NCI-H2029 treated with DMSO at 0.1 percent for 48 hours (cell line): ENCODE results near the gene ACKR3.

ENCODE experiments used
- DNase-seq: peaks from one replicate; lab custom pipeline; 2025; lab: John Stamatoyannopoulos, UW

ACKR3 gene

DNA sequence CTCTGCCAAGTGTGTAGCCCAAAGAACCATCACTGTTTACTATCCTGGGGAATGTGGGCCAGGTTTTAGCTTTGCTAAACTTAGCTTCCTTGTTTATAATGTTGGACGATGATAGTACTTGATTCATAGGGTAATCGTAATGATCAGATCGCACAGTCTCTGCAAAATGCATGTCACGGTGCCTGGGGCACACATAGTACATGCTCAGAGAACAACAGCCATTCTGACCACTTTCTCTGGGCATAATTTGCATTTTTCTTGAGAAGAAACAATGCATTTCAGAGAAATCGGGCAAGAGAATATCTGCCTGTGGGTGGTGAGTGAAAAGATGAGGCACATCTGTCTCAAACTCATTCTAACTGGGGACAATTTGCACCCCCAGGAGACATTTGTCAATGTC is 16.3 kb downstream of the ACKR3 start:
- no peak for DNase-seq

DNA sequence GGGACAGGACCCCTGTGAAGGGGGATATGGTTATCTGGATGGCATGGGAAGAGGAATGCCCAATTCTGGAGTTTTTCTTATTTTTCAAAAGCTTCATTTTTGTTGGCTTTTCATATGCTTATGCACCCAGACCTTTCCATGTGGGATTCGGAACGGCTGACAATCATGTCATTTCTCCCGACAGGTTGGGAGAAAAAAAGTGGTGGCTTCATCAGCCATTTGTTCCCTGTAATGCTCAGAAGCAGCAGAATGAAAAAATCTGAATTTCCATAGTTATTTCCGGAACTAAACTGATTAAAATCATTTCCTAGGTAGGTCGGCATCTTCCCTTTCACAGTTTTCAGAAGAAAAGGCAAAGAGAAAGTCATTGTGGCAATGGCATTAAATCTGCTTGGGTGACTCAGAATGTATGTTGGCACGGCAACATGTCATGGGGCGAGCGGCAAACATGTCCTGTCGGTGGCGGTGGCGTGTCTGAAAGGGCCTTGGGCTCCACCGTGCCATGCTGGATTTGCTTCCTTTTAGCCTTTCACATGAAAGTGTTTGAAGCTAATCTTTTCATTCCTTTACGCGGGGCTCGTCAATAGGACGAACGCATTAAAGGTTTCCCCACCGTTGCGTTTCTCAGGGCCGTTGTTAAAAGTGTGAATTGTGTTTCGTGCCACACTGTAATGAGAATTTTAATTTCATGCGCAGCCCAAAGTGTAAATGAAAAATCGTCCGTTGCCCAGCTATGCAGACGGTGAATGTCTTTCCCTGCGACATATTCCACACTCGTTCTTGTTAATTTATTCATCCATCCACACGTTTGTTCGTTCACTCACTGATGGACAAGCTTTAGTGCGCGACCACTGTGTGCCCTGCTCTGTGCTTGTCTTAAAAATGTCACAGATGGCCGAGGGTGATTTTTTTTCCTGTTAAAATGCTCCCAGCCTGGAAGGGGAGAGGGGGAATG is 18.5 kb downstream of the ACKR3 start:
- no peak for DNase-seq

DNA sequence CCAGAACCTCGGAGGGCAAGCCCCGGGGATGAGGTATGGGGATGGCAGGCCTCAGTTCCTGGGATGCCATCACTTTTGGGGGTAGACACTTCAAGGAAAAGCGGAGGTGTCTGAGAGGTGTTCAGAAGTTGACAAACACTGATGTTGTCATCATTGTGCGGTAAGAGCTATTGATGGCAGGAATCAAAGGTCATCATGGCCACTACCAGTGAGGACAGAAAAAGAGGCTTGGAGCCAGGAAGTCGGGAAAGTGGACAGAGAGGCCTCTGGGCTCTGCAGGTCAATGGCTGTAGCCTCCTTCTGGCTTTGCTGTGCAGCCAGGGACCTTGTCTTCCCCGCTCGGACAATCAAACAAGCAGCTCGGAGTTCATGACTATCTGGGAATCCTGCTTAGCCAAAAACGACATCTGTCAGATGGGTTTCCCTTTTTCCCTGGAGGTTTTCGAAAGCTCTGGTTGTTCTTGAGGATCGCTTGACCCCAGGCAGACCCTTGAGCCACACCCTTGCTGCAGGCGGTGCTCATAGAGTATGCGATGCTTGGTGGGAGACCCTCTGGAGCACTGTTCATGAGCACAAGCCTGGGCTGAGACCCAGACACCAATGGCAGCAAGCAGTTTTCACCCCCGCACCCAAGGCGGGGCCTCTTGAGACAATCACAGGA is 19.4 kb downstream of the ACKR3 start:
- DNase-seq = no peak

DNA sequence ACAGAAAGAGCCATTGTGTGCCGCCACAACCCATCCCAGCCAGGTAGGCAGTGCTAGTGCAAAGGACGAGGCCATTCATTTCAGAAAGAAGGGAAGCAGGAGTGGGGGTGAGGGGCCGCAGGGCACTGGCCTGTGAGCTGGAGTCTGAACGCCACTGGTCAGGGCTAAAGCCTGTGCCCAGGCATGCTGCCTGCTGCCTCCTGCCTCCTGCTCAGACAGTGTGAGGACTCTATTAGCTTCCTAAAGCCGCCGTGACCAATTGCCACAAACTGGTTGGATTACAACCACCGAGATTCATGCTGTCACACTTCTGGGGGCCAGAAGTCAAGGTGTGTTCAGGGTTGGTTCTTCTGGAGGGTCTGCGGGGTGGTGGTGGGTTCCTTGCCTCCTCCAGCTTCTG is 21.2 kb downstream of the ACKR3 start:
- no peak for DNase-seq

- DNase-seq = peak; percentile 76
Measured at GRCh38 chr2:236592821-236593220, 23.2 kb downstream of the ACKR3 start.

GRCh38 chr2:236593531-236593930 is 23.9 kb downstream of the ACKR3 start:
- no peak for DNase-seq

DNA sequence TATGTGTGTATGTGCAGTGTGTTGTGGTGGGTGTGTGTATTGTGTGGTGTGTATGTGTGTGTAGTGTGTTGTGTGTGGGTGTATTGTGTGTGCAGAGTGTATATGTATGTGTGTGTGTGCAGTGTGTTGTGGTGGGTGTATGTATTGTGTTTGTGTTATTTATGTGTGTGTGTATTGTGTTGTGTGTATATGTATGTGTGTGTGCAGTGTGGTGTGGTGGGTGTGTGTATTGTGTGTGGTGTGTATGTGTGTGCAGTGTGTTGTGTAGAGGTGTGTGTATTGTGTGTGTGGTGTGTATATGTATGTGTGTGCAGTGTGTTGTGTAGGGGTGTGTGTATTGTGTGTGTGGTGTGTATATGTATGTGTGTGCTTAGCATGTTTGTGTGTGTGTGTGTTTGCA is 24.3 kb downstream of the ACKR3 start:
- no peak for DNase-seq

- no peak for DNase-seq
Measured at GRCh38 chr2:236597629-236598028, 28.0 kb downstream of the ACKR3 start.

DNA sequence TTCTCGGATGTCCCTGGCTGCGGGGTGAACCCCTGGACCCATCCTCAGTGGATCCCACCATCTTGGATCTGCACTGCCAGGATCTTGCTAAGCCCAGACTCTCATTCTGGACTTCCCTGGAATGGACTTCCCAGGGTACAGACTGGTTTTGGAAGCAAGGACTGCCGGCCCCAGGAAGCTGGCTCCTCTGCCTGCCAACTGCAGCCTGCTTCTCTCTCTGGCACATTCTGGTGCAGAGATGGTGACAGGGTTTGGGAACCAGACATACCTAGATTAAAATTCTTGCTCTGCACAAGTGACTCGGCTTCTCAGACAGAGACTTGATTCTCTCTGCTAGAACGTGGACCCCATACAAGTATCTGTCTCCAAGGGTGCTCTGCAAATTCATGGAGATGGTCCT is 29.4 kb downstream of the ACKR3 start:
- DNase-seq = no peak

DNA sequence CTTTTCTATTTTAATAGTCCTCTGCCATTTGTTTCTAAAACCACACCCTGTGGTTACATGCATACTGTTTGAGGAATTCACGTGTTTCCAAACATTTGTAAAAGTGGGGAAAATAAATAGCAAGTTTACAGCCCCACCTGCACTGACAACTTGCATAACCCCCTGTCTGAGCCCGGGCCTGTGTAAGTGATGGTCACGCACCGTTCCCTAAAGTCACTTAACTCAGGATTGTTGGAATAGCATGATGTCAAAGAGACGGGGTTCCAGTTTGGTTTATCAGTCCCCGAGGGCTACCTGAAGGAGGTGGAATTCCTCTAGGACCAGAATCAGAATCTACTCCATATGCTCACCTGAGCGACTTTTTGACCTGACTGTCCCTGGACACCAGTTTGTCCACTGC is 30.5 kb downstream of the ACKR3 start:
- no peak for DNase-seq

DNA sequence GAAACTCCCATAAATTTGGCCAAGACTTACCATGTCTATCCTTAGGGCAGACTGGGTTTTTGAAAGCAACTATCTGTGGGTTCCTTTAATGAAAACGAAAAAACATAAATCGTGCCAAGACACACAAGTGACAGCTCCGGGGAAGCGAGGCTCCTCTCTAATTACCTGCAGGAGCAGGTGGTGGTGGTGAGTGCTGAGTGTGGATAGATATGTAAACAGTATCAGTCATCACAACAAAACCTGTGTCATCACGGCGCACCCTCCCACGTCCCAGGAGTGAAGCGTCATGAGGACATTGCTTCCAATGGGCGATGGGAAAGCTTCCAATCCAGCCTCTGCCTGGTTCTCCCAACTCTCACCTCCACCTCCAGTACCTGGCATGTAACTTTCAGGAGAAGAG is 31.3 kb downstream of the ACKR3 start:
- peak; percentile 90 for DNase-seq

DNA sequence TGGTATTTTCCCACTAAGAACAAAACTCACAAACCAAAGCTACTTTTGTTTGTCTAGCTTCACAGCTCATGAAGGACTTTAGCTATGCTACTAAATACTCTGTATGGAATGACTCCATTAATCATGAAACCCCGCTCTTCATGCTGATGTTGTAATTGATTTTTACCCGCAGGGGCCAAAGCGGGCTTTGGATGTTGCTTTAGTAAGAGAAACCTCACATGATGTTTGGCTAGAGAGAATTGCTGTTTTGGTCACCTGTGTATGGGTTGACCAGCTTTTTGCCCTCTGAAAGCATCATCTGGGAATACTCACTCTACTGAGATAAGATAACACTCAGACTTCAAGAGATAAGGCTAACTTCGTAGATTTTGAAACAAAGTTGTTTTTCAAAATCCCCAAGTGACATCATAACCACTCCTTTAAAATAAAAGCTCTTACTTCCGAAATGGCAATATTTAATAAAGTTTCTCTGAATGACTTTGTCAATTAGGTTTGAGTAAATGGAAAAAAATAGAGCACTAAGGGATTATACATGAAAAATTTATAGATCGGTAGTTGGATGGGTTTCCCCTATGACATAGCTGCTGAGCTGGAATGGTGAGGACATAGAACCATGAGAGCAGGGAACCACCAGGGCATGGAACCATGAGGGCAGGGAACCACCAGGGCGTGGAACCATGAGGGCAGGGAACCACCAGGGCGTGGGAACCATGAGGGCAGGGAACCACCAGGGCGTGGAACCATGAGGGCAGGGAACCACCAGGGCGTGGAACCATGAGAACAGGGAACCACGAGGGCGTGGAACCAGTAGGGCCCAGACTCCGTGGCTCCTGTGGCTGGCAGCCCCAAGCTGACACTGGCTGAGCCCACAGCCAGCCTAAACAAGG is 31.9 kb downstream of the ACKR3 start:
- DNase-seq = no peak

DNA sequence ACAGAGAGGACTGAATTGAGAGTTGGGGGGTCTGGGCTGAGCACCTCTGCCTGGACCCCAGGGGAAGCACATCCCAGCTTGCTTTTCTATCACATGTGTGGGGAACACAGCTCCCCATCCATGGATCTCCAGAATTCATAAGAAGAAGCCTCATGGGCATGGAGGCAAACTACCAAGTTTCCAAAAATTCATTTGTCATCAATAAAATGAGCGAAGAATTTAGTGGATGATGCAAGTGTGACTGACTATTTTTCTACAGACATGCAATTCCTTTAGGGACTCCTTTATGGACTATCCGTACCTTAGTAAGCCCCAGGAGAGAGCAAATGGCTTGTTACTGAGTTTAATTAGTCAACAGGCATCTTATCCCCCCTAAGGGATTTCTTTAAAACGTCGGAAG is 33.1 kb downstream of the ACKR3 start:
- no peak for DNase-seq

DNA sequence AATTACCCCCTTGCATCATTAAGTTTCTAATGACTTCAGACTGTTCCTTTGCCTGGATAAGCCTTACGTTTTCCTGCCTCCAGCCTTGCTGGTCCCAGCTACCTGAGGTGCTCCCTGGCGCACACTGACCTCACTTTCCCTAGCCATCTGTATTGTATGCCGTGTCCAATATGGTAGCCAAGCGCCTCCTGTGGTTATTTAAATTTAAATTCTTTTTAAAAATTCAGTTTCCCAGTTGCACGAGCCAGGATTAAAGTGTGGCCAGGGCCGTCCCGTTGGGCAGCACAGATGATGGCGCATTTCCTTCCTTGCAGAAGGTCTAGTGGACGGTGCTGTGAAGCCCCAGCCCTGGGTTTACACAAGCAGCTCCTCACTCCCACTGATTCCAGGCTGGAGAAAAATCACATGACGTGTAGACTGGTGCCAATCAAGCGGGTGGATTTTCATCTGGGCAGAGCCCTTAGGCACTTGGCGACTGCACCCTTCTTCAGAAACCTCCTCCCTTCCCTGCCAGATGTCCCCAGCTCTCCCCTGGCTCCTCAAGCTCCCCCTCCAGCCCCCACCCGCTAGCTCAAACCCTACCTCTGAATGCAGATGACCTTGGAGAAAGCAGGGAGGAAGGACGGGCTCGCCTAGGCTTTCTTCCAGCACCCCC is 33.9 kb downstream of the ACKR3 start:
- DNase-seq = no peak

DNA sequence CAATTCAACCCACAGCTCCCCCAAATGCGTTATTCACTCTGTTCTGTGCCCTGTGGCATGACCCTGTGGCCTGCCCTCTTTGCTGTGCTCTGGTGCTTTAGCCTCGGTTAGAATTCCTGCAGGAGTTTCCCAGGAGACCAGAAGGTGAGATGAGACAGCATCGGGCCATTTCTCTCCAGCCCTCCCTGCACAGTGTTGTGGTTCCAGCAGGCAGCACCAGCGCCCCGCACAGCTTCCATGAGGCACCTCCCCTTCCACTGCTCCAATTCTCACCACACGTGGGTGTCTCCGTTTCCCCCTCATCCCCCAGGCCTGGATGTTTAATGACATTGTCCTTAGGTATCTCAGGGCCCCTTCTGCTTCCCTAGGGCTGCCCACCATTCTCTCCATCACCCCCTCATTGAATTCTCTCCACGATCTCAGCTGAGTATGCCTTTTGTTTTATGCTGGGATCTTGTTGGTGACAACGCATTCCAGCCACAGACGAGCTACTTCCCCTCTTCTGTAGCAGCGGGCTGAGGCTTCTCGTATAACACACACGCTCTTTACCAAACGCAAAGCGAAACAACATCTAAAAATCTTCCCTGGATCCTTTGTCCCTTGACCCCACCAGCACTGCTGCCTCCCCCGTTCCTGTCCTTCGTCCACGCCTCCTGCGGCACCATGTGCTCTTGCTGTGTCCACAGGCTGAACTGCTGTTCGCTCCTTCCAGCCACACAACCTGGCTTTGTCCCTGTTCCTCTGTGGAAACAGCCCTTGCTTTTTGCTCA is 35.1 kb downstream of the ACKR3 start:
- DNase-seq = no peak

DNA sequence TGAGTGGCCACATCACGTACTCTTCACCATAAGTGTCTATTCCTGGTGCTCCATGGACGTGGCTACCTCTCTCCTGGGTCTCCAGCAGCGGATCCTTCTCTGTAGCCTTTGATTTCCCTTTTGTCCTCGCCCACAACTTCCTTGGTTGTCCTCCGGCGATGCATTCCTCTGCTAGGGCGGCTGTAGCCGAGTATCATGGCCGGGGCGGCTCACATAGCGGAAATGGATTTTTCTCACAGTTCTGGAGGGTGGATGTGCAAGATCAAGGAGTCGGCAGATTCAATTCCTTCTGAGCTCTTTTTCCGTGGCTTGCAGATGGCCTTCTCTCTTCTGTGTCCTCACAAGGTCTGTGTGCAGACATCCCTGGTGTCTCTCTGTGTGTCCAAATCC is 35.7 kb downstream of the ACKR3 start:
- DNase-seq = no peak

DNA sequence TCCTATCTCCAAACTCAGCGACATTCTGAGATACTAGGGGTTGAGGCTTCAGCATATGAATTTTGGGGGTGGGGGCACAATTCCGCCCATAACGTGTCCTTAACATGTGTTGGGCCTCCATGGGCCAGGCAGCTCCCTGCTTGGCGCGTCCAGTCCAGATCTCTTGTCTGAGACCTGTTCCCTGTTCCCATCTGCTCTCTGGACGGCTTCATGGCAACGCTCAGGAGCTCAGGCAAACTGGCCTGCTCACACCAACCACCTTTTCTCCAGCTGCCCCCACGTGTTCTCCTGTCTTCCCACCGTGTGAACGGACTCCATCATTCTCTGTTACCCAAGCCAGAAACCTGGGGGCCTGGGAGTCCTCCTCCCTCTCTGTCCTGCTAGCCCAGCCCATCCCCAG is 36.4 kb downstream of the ACKR3 start:
- DNase-seq = no peak

DNA sequence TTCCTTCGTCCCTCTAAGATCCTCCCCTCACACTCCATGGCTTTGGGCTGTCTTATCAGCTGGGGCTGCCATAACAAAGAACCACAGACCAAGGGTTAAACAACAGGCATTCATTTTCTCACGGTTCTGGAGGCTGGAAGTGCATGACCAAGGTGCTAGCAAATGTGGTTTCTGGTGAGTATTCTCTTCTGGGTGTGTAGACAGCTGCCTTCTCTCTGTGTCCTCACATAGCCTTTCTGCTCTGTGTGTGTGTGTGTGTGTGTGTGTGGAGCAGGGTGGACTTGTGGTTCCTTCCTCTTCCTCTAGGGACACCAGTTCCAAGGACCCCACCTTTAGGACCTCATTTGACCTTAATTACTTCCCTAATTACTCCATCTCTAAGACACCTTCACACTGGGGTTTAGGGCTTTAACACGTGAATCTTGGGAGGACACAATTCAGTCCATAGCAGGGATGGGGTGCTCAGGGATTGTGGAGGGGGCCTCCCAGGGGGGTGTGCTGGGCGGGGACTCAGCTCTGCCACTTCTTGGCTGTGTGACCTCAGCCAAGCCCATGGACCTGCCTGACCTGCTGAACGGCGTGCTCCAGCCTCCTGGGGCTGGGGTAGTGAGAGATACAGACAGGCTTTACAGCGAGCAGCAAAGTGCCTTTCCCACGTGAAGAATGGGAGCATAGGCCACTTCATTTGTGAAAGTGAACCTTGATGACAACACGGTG is 38.0 kb downstream of the ACKR3 start:
- no peak for DNase-seq

GRCh38 chr2:236608188-236608525 is 38.5 kb downstream of the ACKR3 start:
- DNase-seq = no peak

GRCh38 chr2:236608710-236609109 is 39.1 kb downstream of the ACKR3 start:
- DNase-seq = no peak
